GM18505 (cell line): ENCODE results near the gene IGFBP3.

Experiments used
- ATAC-seq: cut with Tn5 transposase; IDR thresholded peaks from one replicate; pipeline ENCODE4 v1.9.1; 2021; ENCODE audit not compliant: unreplicated experiment
- POLR2A ChIP-seq: IDR thresholded peaks from 4 replicates; pipeline ENCODE4 v1.6.1; 2011; ENCODE audit warnings: borderline replicate concordance; ENCODE audit not compliant: insufficient read depth, insufficient read length; ENCODE audit errors: extremely low read depth

The IGFBP3 gene

DNA sequence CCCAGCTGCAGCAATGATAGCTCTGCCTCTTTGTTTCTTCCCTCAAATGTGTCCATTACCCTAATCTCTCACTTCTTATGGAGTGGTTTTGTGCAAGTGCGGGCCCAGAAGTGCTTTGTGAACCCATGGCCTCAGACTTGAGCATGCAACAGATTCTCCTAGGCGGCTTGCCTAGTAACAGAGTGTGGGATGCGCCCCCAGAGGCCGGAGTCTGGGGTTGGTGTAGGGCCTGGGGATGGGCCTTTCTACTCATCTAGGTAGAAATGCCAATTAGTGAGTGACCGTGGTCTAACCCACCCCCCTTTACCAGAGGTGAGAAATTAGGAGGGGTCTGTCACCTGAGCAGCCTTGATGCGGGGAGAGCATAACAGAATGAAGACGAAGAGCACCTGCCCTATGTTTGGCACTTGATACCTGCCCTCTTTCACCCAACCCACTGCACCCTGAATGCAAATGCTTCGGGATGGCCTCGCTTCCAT, 39.8 kb downstream of the IGFBP3 start:
- no peak for TF ChIP-seq POLR2A
- ATAC-seq, result no peak

DNA sequence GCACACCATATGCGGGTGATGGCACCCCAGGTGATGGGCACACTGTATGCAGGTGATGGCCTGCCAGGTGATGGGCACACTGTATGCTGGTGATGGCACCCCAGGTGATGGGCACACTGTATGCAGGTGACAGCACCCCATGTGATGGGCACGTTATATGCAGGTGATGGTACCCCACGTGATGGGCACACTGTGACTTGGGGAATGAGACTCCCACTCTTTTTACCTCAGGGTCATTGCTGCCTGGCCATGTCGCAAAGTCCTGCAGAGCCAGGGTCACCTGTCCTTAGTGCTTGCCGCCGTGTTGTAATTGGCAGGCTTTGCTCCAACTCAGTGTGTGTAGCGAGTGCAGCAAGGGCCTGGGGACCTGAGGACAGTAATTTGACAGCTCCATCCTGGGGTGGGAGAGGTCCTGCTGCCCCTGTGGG, 40.6 kb downstream of the IGFBP3 start:
- TF ChIP-seq POLR2A, result no peak

DNA sequence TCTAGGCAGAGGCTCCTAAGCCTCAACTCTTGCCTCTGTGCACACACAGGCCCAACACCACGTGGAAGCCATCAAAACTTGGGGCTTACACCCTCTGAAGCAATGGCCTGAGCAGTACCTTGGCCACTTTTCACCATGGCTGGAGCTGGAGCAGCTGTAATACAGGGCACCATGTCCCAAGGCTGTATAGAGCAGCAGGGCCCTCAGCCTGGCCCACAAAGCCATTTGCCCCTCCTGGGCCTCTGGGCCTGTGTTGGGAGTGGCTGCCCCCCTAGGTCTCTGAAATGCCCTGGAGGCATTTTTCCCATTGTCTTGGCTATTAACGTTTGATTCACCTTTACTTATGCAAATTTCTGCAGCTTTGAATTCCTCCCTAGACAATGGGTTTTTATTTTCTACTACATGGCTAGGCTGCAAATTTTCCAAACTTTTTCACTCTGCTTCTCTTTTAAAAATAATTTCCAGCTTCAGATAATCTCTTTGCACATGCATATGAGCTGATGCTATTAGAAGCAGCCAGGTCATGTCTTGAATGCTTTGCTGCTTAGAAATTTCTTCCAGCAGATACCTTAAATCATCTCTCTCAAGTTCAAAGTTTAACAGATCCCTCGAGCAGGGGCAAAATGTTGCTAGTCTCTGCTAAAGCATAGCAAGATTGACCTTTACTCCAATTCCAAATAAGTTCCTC, 42.5 kb downstream of the IGFBP3 start:
- no peak for TF ChIP-seq POLR2A
- no peak for ATAC-seq

More for the DNA sequence above, 40.6 kb downstream of the IGFBP3 start:
- ATAC-seq, result no peak

DNA sequence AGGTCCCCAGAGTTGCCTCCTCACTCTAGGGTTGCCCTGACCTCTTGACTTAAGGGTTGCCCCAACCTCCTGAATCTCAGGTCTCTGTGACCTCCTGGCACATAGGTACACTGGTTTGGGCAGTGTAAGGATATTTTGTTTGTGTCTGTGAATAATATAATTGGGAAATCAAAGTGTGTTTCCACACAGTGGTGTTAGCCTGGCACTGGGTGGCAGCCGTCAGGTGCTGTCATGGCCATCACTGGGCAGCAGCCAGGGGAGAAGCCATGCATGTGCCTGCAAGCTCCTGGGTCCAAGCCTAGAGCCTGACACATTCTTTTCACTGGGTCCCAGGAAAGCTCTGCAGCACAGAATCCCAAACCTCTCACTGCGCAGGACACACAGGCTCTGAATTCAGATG, 44.6 kb downstream of the IGFBP3 start:
- ATAC-seq, result no peak
- TF ChIP-seq POLR2A, result no peak

DNA sequence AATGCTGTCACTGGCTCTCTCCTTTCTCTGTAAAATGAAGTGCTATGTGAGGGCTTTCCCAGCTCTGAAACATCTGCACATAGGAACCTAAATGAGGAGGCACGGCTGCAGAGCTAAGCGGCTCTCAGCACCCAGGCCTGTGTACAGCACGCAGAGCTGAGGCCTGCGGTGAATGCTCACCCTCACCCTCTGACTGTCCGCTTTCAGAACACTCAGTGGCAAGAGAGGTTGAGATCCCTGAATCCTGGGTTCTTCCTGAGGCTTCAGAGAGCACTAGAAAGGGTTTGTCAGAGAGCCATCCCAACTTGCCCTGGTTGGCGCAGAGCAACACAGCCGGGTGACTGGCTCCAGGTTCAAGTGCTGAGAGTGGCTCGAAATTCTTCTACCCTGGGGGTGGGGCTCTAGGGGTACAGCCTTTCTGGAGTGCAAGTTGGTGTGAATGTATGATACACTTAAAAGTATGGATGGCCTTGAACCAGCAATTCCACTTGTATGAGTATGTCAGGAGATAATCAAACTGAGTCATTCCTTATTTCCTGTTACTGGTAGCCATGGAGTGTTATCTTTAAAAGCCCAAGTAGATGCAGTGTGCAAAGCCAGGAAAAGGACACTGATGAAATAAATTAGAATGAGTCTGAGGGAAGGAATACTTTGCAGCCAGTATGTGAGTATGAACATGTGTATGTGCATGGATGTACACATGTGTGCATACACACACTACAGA, 46.5 kb downstream of the IGFBP3 start:
- TF ChIP-seq POLR2A, result no peak
- ATAC-seq, result no peak

DNA sequence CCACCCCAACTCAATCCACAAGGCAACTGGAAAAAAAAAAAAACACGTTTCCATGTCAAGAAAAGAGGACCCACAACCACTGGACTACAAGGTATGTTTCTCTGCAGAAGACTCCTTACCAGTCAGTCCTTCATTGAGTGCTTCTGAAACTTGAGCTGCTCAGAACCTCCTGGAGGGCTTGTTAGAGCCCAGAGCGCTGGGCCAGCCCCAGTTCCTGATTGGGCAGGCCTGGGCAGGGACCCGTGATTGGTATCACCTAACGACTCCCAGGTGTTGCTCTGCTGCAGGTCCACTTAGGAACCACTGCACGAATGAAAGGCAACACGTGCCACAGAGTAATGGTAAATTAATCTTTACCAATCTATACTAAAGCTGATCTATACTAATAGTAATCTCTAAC, 47.7 kb downstream of the IGFBP3 start:
- no peak for ATAC-seq
- TF ChIP-seq POLR2A, result no peak

DNA sequence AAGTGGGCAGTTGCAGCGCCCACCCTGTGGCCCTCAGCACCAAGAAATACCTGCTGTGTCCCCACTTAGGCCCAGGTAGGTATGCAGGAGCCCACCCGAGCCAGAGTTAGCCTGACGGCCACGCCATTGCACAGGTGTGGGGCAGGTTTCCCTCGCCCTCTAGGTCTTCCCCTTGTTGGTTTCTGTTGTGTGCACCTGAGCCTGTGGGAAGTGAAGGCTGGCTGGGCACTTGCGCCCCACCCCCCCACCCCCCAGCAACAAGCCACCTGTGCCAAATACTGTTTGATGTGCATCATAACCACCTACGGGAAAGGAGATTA, 48.1 kb downstream of the IGFBP3 start, which contains the start of gene CCDC201:
CCDC201 (minus strand) TSS at position 48 of the 320 bp plus-strand sequence. CDS start 75 bp downstream, outside the sequence.
- ATAC-seq, result no peak
- TF ChIP-seq POLR2A, result no peak

DNA sequence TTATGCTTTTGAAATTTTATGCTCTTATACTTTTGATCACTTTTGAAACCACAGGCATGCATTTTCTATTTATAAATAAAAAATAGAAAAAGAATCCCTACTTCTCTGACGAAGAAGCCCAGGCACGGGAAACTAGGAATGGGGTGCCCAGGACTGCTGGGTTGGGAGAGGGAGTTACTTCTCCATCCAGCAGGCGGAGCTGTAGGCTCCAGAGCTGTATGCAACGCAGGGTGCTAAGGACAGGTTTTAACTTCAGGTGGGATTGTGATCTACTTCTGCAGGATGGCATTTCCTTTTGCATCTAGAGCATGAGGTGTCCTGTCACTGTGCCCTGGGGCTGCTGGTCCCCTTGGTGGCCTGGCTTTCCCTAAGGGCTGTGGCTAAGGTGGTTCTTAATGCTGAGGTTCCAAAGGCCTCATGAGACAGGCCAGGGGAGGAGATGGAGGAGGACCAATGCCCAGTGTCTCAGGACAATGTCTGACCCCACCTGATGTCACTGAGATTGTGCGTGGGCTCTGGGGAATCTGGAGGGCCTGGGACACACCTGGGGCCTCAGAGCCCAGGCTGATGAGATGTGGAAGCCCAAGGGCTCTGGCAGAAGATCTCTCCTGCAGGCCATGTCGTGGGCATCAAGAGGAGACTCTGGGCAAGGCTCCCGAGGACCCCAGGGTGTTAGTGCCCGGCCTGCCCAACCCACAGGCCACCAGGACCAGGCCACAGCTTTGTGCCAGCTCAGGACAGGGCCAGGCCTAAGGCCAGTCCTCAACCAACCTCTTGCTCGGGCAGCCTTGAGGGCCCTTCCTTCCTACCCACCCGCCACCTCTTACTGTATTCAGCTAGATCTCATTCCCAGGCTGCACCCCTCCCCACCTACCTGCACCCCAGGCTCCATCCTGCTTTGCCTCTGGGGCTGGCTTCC, 48.7 kb downstream of the IGFBP3 start:
- ATAC-seq, result no peak
- TF ChIP-seq POLR2A, result no peak

DNA sequence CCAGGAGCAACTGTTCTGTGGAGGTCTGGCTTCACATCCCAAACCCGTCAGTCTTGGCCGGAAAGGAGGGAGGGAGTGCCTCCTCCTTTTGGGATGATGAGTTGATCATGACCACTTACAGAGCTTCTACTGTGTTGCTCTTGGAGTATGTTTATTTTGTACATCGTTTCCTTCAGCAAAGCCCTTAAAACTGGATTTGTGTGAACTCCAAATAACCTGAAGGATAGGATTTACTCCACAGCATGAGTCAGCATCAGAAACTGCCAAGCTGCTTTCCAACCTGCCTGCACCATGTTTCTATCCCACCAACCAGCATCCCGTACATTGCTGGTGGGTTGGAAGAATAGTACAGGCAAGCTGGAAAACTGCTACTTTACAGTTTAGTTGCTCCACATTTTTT, 51.6 kb downstream of the IGFBP3 start:
- ATAC-seq, result no peak
- no peak for TF ChIP-seq POLR2A

DNA sequence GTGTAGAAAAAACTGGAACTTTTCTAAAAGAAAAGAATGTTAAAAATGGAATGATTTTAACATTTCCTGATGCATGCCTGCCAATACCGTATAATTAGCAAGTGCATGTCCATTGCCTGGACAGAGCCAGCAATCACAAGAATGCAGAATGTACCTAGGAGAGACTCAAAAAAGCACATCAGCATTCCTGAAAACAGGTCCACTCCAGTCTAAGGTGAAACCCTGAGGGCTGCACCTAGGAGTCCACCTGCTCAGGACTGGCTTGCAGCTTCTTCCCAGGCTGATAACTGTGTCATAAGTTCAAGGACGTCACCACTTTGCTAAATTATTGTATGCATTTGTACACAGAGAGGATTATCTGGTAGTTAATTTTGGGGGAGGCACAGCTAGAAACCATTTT, 53.6 kb downstream of the IGFBP3 start:
- no peak for ATAC-seq
- no peak for TF ChIP-seq POLR2A

DNA sequence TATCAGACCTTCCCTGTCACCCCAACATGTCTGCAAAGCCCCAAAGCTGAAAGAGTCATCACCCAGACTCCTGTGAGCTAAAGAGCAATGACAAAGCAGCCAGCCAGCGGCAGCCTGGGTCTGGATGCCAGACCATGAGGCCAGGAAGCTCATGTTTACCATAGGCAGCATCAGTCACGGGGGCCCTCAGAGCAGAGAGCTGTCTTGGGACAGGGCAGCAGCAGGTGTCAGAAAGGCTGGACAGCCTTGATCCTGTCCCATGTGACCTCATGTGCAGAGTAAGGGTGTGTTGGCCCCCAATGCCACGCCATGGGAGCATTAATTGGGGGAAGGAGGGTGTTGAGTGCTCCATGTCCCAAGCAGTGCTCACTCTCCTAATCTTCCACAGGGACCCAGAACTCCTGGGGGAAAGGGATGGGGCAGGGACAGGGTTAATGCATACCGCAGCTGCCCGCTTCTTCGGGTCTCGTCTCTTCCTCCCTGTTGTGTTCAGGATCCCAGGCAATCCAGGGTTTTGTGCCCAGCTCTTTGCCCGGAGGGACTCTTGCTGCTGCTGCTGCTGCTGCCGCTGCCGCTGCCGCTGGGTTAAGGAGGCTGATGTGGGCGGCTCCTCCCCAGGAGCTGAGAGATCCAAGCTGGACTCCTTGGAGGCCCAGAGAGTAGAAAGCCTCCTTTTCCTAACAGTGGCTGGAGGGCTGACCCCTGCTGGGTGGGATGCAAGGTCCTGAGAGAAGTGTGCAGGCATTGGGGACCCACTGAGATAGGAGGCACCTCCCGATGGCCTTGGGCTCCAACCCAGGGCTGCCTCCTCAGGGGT, 55.3 kb downstream of the IGFBP3 start:
- ATAC-seq, result no peak

DNA sequence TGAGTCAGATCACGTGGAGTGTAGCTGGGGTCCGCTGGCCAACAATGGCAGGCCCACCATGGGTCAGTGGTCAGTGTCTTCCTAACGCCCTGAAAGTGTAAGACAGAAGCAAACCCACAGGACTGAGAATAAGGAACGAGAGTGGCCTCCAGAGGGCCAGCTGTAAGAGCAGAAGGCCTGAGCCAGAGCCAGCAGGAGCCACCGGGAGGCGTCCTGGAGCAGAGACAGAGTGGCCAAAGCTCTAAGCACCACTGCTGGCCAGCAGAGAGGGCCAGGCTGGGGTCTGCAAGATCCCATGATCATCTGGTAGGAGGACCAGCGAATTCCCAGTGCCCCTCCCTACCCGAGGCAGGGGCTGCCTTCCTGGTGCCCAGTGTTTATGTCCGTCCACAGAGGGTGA, 57.4 kb downstream of the IGFBP3 start:
- TF ChIP-seq POLR2A, result no peak
- no peak for ATAC-seq

More for the DNA sequence above, 55.3 kb downstream of the IGFBP3 start:
- no peak for TF ChIP-seq POLR2A
